ENCODE data around the gene QARS1. TPM values are rescaled to one million over a fixed set of nuclear protein-coding genes. Genes with fewer than 3 reads are reported as not detected.
A peak's percentile ranks its signal among the peaks of the same experiment; 100 is the strongest.

QARS1 gene
- total RNA-seq, 4 donors from 2014 or later: 229 to 459 (median 321) TPM

DNA sequence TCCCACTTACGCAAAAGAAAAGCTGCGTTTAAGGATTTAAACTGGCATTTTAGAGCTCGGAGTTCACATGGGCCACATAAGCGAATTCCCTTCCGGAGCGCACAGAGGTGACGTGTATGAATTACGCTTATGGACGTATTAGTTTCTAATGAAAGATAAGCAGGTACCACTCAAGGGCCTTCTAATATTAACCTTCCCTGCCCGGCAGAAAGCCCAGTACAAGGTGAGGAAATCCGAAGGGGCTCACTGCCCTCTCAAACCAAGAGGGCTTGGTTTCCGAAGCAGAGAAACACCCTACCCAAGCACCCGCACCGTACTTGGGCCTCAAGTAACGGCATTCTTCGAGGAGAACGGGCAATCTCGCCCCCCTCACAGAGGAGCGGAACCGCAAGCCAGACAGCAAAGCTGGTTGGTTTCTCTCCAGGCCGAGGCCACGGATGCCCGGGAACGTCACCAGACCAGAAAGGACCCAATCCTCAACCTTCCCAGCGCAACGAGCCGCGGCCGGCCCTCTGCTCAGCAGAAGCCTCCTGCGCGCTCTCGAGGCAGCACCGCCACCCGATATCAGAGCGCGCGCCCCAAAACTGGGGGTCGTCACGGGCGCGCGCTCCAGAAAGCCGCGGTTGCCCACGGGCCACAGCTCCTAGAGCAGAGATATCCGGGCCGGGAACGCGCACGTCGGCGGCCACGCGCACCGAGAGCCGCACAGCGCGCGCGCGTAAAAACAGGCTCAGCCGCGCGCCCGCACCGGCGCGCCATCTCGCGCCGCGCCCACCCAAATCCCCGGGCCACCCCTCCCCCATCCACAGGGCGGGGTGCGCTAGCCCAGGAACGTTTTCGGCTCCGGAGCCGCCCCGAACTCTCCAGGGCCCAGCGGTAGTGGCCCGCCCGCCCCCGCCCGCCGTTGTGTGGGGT, 11.4 kb downstream of the QARS1 start:
- DNase-seq (ENCODE audit: low spot score in 2 of 2): peak; percentile 60 to 94
- TF ChIP-seq, protein P1, sequence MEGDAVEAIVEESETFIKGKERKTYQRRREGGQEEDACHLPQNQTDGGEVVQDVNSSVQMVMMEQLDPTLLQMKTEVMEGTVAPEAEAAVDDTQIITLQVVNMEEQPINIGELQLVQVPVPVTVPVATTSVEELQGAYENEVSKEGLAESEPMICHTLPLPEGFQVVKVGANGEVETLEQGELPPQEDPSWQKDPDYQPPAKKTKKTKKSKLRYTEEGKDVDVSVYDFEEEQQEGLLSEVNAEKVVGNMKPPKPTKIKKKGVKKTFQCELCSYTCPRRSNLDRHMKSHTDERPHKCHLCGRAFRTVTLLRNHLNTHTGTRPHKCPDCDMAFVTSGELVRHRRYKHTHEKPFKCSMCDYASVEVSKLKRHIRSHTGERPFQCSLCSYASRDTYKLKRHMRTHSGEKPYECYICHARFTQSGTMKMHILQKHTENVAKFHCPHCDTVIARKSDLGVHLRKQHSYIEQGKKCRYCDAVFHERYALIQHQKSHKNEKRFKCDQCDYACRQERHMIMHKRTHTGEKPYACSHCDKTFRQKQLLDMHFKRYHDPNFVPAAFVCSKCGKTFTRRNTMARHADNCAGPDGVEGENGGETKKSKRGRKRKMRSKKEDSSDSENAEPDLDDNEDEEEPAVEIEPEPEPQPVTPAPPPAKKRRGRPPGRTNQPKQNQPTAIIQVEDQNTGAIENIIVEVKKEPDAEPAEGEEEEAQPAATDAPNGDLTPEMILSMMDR (IDR thresholded peaks at IDR 0.05): no peak
- TF ChIP-seq POLR2A (IDR thresholded peaks at IDR 0.05): no peak
- peak overlapping the region; percentile 81 for H3K4me3 ChIP-seq (ENCODE audit: low read depth, poor library complexity, severe bottlenecking)
- WGBS, 2 donors: 0% methylated on average over 26 to 58 of the region's 86 CpGs
- intact Hi-C loops (cut with DNase I; ENCODE audit: low total_unique reads): no loop called here

DNA sequence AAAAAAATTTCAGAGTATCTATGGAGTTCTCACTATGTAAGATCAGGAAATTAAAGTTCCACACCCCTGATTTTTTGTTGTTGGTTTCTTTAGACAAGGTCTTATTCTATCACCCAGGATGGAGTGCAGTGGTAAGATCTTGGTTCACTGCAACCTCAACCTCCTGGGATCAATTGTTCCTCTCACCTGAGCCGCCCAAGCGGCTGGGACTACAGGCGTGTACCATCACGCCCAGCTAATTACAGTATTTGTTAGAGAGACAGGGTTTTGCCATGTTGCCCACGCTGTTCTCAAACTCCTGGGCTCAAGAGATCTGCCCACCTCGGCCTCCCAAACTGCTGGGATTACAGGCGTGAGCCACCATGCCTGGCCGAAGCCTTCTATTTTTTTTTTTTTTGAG, 23.1 kb downstream of the QARS1 start:
- no peak for TF ChIP-seq POLR2A (IDR thresholded peaks at IDR 0.05)
- TF ChIP-seq, protein P1 (IDR thresholded peaks at IDR 0.05): no peak
- no peak for DNase-seq (ENCODE audit: low spot score in 2 of 2)
- intact Hi-C loops (cut with DNase I; ENCODE audit: low total_unique reads): no loop called here
- H3K4me3 ChIP-seq (ENCODE audit: low read depth, poor library complexity, severe bottlenecking): no peak overlapping the region
- WGBS, 2 donors: 62 to 72% methylated on average over 8 of the region's 8 CpGs

DNA sequence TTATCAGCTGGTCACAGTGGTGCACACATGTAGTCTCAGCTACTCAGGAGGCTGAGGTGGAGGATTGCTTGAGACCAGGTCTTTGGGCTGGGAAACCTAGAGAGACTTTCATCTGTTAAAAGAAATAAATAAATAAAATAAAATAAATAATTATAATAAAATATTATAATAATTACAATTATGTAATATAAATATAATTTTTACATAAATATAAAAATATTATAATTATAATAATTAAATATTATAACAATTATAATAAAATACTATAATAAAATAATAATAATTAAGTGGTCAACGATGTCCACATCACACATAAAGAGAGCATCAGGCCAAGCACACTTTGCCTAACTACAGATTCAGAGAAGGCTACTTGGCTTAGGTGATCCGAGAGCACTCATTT, 25.3 kb downstream of the QARS1 start:
- no peak for TF ChIP-seq POLR2A (IDR thresholded peaks at IDR 0.05)
- TF ChIP-seq, protein P1 (IDR thresholded peaks at IDR 0.05): no peak
- no peak for DNase-seq (ENCODE audit: low spot score in 2 of 2)

DNA sequence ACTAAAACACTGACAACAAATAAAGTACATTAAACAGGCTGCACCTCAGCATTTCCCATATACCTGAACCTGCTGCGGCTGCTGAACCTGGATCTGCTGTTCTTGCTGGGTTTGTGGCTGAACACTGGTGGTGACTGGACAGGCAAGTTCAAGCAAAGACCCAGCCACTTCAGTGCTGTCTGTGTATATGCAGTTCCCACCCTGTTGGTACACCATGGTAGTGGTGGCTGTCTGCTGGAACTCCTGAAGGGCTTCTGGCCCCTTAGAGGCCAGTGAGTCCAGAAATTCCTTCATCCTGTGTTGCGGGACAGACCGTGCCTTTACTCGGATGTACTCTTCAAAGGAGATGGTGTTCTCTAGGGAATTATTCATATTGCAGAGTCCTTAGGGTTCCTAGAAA, 27.9 kb downstream of the QARS1 start:
- intact Hi-C loops (cut with DNase I; ENCODE audit: low total_unique reads): no loop called here
- H3K4me3 ChIP-seq (ENCODE audit: low read depth, poor library complexity, severe bottlenecking): no peak overlapping the region
- TF ChIP-seq POLR2A (IDR thresholded peaks at IDR 0.05): no peak
- TF ChIP-seq, protein P1 (IDR thresholded peaks at IDR 0.05): no peak
- WGBS, 2 donors: 92 to 94% methylated on average over 4 of the region's 4 CpGs
- DNase-seq (ENCODE audit: low spot score in 2 of 2): no peak

More for the DNA sequence above, 25.3 kb downstream of the QARS1 start:
- no peak overlapping the region for H3K4me3 ChIP-seq (ENCODE audit: low read depth, poor library complexity, severe bottlenecking)
- intact Hi-C loops (cut with DNase I; ENCODE audit: low total_unique reads): no loop called here
- 96 to 97% methylated on average over 2 of the region's 2 CpGs for WGBS, 2 donors

DNA sequence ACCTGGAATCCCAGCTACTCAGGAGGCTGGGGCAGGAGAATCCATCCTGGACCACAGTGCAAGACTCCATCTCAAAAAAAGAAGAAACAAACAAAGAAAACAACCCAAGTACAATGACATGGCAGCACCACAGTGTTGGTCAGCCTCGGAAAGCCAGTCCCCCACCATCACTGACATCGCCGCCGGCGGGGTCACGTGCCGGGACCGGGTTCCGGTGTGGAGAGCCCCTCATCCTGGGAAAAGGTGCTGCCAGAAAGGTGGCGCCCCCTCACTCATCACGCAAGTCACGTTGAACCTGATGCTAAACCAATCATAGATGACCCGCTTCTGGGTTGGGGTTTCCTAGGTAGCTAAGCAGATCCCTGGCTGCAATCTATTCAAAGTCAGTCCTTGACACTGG, 28.4 kb downstream of the QARS1 start:
- WGBS, 2 donors: 94 to 96% methylated on average over 13 of the region's 13 CpGs
- intact Hi-C loops (cut with DNase I; ENCODE audit: low total_unique reads): no loop called here
- no peak for DNase-seq (ENCODE audit: low spot score in 2 of 2)
- TF ChIP-seq POLR2A (IDR thresholded peaks at IDR 0.05): no peak
- TF ChIP-seq, protein P1 (IDR thresholded peaks at IDR 0.05): no peak
- no peak overlapping the region for H3K4me3 ChIP-seq (ENCODE audit: low read depth, poor library complexity, severe bottlenecking)

Measured in lower leg skin (tissue), 4 donors.